ENCODE results near the gene IL7R.

IL7R gene

DNA sequence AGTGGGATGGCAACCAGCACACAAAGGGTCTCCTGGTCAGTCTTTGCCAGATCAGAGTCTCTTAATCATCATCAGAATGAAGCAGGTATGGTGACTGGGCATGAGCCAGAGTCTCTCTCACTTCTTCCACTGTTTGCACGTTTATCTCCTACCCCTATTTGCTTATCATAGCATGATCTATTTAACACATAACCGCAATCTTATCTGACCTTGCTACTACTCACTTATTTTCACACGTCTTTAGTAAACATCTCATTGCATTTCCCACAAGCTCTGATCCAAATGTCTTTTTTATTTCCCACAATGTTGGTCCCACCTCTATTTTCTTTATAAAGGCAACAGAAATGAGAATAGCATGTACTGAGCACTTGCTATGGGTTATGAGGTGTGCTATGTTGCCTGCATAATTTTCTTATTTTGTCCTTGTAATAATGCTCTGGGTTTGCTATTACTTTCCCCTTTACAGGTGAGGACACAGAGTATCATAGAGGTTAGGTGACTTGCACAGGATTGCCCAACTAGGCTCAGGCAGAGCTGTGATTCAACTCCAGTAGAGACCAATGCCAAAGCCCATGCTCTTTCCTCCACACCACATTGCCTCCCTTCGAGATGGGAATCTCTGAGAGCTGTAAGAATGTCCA, 39.7 kb upstream of the IL7R start:
- TF ChIP-seq, protein P1, sequence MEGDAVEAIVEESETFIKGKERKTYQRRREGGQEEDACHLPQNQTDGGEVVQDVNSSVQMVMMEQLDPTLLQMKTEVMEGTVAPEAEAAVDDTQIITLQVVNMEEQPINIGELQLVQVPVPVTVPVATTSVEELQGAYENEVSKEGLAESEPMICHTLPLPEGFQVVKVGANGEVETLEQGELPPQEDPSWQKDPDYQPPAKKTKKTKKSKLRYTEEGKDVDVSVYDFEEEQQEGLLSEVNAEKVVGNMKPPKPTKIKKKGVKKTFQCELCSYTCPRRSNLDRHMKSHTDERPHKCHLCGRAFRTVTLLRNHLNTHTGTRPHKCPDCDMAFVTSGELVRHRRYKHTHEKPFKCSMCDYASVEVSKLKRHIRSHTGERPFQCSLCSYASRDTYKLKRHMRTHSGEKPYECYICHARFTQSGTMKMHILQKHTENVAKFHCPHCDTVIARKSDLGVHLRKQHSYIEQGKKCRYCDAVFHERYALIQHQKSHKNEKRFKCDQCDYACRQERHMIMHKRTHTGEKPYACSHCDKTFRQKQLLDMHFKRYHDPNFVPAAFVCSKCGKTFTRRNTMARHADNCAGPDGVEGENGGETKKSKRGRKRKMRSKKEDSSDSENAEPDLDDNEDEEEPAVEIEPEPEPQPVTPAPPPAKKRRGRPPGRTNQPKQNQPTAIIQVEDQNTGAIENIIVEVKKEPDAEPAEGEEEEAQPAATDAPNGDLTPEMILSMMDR (conservative IDR thresholded peaks at IDR 0.05; ENCODE audit: control insufficient read depth, insufficient read depth, low read depth, low read length), result no peak
- no peak overlapping the region for H3K4me3 ChIP-seq (ENCODE audit: control insufficient read depth, low read depth, low read length)
- no peak for DNase-seq (ENCODE audit: low read depth)

DNA sequence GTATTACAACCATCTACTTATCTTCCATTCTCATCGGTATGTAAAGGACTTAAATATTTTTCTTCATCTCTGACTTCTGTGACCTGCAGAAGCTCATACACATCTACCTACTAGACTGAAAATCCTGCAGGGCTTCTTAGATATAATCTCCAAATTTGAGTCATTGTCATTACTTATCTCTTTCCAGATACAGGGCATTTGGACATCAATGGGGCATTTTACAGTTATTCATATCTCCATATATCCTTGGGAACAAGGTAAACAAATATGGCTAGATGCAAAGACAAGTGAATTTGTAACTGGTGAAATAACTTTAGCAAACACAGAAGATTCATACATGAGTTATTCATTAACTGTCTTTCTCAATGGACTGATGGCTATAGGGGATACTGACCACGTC, 37.7 kb upstream of the IL7R start:
- no peak for DNase-seq (ENCODE audit: low read depth)
- no peak overlapping the region for H3K4me3 ChIP-seq (ENCODE audit: control insufficient read depth, low read depth, low read length)
- TF ChIP-seq, protein P1 (conservative IDR thresholded peaks at IDR 0.05; ENCODE audit: control insufficient read depth, insufficient read depth, low read depth, low read length), result no peak

DNA sequence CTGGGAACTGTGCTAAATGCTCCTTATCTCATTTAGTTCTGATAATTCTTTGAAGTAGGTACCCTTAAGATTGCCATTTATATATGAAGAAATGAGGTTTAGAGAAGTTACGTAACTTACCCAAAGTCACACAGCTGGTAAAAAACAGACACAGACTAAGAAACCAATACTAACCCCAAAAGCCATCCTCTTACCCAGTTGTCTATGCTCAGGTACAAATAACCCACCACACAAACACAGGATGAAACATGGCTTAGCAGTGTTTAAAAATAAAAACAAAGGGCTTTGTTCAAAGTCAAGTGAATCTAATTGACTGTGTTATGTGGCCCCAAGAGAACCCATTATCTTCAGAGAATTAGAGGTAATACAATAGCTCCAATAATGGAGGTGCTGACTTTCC, 37.0 kb upstream of the IL7R start:
- H3K4me3 ChIP-seq (ENCODE audit: control insufficient read depth, low read depth, low read length), result no peak overlapping the region

DNA sequence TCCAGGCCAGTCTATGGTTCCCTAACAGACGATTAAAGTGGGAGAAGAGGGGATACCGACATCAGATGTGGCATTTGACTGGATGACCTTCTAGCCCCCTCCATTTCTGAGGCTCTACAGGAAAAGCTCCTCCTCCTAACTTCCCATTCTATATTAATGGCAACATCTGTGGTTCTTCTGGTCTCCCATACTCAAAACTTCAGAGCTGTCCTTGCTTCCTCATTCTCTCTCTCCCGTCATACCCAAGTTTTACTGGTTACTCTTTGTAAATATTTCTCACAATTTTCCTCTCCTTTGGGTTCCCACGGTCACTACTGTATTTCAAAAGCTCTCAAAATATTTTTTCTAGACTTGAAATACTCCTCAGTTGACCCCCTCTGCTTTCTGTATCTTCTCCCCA, 36.0 kb upstream of the IL7R start:
- H3K4me3 ChIP-seq (ENCODE audit: control insufficient read depth, low read depth, low read length), result no peak overlapping the region
- TF ChIP-seq, protein P1 (conservative IDR thresholded peaks at IDR 0.05; ENCODE audit: control insufficient read depth, insufficient read depth, low read depth, low read length), result no peak
- no peak for DNase-seq (ENCODE audit: low read depth)

More for the DNA sequence above, 37.0 kb upstream of the IL7R start:
- DNase-seq (ENCODE audit: low read depth), result no peak
- TF ChIP-seq, protein P1 (conservative IDR thresholded peaks at IDR 0.05; ENCODE audit: control insufficient read depth, insufficient read depth, low read depth, low read length), result no peak

DNA sequence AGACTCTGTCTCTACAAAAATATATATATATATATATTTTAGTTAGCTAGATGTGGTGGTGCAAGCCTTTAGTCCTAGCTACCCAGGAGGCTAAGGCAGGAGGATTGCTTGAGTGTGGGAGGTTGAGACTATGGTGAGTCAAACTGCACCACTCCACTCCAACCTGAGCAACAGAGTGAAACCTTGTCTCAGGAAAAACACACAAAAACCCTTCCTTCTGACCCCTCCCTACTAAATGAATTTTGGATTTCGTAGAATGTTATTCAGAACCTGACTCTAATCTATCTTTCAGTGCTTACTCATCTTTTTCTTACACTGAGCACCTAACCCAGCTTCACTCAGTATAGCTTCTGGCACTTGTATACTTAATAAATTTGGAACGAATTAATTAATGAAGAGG, 35.2 kb upstream of the IL7R start:
- H3K4me3 ChIP-seq (ENCODE audit: control insufficient read depth, low read depth, low read length), result no peak overlapping the region
- TF ChIP-seq, protein P1 (conservative IDR thresholded peaks at IDR 0.05; ENCODE audit: control insufficient read depth, insufficient read depth, low read depth, low read length), result no peak
- DNase-seq (ENCODE audit: low read depth), result no peak

DNA sequence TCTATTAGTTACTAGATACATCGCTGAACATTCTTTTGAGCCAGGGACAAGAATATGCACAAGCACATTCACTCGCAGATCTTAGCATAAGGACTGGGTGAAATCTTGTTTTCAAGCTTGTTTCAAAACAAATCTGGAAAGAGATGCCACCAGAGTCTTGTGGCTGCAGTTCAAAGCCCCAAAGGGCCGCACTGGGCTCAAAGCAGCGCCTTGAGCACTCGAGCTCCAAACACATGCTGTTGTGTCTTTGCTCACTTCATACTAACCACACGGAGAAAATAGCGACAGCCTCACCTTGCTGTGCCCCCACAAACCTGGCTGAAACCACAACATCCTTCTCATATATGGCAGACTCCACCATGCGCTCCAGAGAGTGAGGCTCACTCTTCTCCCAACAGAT, 34.2 kb upstream of the IL7R start:
- DNase-seq (ENCODE audit: low read depth), result no peak
- H3K4me3 ChIP-seq (ENCODE audit: control insufficient read depth, low read depth, low read length), result no peak overlapping the region
- TF ChIP-seq, protein P1 (conservative IDR thresholded peaks at IDR 0.05; ENCODE audit: control insufficient read depth, insufficient read depth, low read depth, low read length), result no peak
